GM19395 (cell line): ENCODE data around the gene RAPGEF4.

ENCODE experiments used
- ATAC-seq: cut with Tn5 transposase; IDR thresholded peaks from one replicate; pipeline ENCODE4 v1.9.1; 2021; ENCODE audit warnings: mild to moderate bottlenecking, moderate library complexity; ENCODE audit not compliant: unreplicated experiment

Gene RAPGEF4

DNA sequence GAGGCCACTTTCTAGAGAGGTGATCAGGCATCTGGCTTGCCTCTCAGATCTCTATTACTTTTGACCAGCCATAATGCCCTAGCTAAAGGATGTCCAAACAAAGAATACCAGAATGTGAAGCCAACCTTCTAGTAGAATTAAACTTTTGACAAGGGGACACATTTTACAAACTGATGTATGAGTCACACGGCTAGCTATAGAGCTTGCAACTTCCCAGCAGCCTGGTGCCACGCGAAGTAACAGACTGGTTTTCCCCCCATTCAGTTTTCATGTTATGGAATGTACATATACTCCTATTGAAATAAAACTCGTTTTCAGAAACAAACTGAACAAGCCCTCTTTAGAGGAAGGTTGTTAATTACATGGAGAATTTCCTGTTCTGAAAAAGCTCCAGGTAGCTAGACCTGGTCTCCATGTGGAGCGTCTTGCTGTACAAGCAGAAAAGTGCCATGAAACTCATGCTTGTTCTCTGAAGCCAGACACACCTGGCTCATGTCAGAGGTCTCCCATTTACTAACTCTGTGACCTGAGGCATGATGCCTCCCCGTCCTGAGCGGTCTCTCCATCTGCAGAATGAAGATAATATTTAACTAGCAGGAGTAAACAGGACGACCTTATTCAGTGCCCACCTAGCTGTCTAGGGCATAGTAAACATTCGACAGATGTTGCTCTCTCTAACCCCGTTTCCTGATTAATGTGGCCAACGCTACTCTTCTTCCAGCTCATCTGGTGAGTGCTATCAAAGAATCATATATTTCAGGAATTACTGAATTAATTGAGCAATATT is 258.5 kb downstream of the RAPGEF4 start:
- ATAC-seq, result no peak

GRCh38 chr2:172994864-172995263 is 259.2 kb downstream of the RAPGEF4 start:
- no peak for ATAC-seq

GRCh38 chr2:172995323-172996244 is 259.9 kb downstream of the RAPGEF4 start:
- no peak for ATAC-seq

GRCh38 chr2:172996387-172996961 is 260.8 kb downstream of the RAPGEF4 start:
- ATAC-seq, result no peak

DNA sequence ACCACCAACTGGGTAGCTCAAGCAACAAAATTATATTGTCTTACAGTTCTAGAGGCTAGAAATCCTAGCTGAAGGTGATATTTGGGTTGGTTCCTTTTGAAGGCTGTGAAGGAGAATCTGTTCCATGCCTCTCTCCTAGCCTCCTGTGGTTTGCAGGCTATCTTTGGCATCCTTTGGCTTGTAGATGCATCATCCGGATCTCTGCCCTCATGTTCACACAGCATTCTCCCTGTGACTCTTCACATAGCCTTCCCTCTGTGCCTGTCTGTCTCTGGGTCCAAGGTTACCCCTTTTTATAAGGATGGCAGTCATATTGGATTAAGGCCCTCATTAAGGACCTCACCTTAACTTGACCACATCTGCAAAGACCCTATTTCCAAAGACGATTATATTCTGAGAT is 261.4 kb downstream of the RAPGEF4 start:
- no peak for ATAC-seq

GRCh38 chr2:172998547-172999272 is 263.1 kb downstream of the RAPGEF4 start:
- ATAC-seq, result no peak

DNA sequence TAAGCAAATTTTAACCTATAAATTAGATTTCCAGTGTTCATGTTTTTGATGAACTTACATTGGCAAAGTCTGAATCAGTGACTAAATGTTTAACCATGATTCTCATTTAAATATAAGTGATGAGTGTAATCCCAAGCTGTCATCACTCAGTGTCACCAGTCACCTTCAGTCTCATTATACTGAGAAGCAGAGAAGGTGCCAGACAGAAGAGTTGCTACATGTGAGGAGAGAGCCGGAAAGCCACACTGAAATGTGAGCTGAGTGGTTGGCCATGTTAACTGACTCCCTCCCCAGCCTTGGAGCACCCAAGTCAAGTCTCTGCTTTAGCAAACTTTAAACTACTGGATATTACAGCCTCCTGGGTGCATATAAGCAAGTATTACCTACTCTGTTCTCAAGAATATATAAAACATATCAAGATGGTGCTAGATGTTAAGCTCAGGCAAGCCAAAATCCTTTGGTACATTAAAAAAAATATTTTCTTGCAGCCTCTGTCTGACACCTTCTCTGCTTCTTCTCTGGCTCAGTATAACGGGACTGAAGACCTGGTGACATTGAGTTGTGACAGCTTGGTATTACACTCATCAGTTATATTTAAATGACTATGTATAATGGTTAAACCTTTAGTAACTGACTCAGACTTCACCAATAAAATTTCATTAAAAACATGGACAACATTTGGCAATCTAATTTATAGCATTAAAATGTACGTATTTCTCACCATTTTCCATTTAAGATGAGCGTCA is 264.2 kb downstream of the RAPGEF4 start:
- ATAC-seq, result no peak

- no peak for ATAC-seq
Measured at GRCh38 chr2:173001664-173002604, 266.3 kb downstream of the RAPGEF4 start.

GRCh38 chr2:173002751-173003541 is 267.3 kb downstream of the RAPGEF4 start:
- no peak for ATAC-seq

DNA sequence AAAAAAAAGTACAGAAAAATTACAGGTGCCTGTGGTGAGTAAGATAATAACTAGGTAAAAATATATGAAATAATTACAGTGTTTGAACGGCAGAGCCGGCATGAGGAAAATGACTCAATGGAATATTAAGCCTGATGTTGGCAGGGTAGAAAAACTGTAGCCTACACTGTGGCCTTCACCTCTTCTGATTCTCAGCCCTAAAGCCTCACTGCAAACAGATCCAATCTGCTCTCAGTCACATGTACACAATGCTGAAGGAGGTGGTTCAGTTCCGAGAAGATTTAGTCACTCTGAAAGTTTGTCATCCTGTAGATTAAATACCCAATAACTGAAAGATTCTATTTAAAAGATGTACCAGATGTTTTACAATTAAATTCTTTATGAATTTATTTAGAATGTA is 273.1 kb downstream of the RAPGEF4 start:
- ATAC-seq, result no peak

GRCh38 chr2:173010233-173010632 is 274.6 kb downstream of the RAPGEF4 start:
- no peak for ATAC-seq

- no peak for ATAC-seq
Measured at GRCh38 chr2:173016451-173016850, 280.8 kb downstream of the RAPGEF4 start.

DNA sequence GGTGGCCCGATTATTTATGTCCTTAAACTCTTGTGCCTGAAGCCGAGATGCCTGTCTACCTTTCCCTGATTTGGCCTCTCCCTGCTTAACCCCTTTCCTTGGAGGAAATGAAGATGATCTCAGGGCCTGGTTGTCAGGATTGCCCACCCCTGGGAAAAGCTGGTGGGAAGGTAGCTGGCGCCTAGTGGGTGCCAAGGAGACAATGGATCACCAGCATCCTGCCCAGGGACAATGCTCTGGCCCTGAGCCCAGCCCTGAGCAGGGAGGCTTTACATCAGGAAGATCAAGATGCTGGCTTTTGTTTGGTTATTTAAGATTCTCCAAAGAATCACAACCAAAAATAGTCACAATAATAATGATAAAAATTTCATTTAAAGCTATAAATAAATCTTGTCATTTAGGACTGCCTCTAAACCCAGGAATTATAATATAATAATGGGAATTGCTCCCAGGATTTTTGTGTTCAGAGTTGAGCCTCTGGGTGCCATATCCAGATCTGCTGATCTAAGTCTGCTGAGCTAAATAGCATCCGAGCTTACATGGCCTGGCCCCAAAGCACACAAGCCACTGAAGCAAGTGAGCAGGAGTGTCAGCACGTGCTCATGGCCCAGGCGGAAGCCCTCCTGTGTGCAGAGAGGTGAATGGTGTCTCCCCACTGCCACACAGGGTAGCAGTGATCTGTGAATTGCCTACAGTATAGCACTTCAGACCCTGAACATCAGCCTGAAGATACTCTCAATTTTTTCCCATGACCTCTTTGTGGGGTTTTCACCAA is 282.2 kb downstream of the RAPGEF4 start:
- ATAC-seq, result no peak

- ATAC-seq, result no peak
Measured at GRCh38 chr2:173019755-173020154, 284.1 kb downstream of the RAPGEF4 start.

GRCh38 chr2:173021939-173022371 is 286.3 kb downstream of the RAPGEF4 start:
- no peak for ATAC-seq

GRCh38 chr2:173023718-173024117 is 288.1 kb downstream of the RAPGEF4 start:
- ATAC-seq, result no peak

DNA sequence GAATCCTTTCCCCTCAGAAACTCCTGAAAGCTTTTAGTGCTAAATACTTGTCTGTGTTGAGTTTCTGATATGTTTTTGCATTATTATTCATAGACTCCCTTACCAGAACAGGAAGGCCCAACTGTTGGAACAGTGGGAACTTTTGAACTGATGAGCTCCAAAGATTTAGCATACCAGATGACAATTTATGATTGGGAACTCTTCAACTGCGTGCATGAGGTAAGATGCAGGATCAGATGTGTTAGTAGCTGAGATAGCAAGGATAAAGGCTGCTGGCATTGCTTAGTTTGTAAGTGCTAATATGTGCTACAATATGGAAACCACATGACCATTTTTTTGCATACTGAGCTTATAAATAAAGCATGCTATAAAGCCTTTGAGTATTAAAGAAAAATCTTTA is 290.8 kb downstream of the RAPGEF4 start:
- ATAC-seq, result no peak
